ENCODE data around the gene MAGEB3.
"Not testable (repeated sequence)": the region's sequence is repeated elsewhere in the genome, so short reads cannot be mapped to it uniquely, and the experiment has no call there.

Gene MAGEB3, protein sequence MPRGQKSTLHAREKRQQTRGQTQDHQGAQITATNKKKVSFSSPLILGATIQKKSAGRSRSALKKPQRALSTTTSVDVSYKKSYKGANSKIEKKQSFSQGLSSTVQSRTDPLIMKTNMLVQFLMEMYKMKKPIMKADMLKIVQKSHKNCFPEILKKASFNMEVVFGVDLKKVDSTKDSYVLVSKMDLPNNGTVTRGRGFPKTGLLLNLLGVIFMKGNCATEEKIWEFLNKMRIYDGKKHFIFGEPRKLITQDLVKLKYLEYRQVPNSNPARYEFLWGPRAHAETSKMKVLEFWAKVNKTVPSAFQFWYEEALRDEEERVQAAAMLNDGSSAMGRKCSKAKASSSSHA

DNA sequence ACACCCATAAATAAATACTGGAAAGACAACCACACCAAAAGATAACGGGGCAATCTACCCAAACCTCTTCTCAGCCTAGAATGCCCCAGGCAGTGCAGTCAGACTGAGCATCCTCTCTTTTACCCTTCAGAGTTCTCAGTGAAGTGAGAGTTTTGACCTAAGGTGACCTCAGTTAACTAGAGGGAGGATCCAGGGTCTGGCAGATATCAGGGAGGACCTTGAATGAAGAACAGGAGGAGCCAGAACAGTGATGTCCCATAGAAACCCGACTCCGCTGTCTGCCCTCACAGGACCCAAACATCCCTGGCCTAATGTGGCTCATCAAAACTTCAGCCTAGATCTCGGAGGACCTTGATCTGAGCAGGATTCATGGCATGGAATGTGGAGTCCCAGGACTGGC is at the start of gene MAGEB3:
TSS of gene MAGEB3 (plus strand) at position 263 of the 400 bp plus-strand sequence. CDS start 5,268 bp downstream, outside the sequence.
- Histone ChIP-seq H3K27me3 (ENCODE audit: control insufficient read depth, insufficient read depth, low read length) (no peaks in the 10 kb centered on the region; the same call in 1 of the 2 replicates), H3K4me3 (ENCODE audit: low read depth, low read length) (no peak within 1 kb of the TSS), H3K4me1 (ENCODE audit: control insufficient read depth, insufficient read depth, low read length) (peaks cover 28% of the 10 kb centered on the region), H3K9me3 (ENCODE audit: control insufficient read depth, insufficient read depth, low read depth, low read length) (no peaks in the 10 kb centered on the region), H3K9ac (ENCODE audit: low read length) (no peak within 1 kb of the TSS), H3K36me3 (ENCODE audit: control insufficient read depth, insufficient read depth, low read length) (no peaks in the 10 kb centered on the region), H3K27ac (ENCODE audit: low read depth, low read length) (no peak within 1 kb of the TSS)

DNA sequence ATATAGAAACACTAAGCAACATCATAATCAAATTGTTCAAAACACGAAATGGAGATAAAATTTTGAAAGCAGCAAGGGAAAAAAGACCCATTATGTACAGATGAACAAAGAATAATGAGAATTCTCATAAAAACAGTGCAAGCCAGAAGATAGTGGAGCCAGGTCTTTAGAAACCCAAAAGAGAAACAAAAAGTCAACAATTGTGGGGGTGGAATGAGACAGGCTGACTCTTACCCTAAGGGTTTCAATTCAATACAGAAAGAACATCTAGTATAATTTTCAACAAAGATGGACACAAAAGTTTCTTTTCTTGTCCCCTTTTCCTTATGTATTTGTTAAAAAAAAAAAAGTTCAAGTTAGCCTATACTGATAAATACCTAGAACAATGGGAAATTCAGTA is 49.1 kb upstream of the MAGEB3 start:
- Histone ChIP-seq H3K9ac (ENCODE audit: low read length) (no peak overlapping the region), H3K4me1 (ENCODE audit: control insufficient read depth, insufficient read depth, low read length) (no peaks in the 10 kb centered on the region), H3K4me3 (ENCODE audit: low read depth, low read length) (no peak overlapping the region), H3K27me3 (ENCODE audit: control insufficient read depth, insufficient read depth, low read length) (peaks cover 3% of the 10 kb centered on the region; the same call in 1 of the 2 replicates), H3K9me3 (ENCODE audit: control insufficient read depth, insufficient read depth, low read depth, low read length) (0 out of 2 replicates have a peak, but pooled peaks cover 2% of the 10 kb centered on the region), H3K27ac (ENCODE audit: low read depth, low read length) (no peak overlapping the region), H3K36me3 (ENCODE audit: control insufficient read depth, insufficient read depth, low read length) (no peaks in the 10 kb centered on the region)

DNA sequence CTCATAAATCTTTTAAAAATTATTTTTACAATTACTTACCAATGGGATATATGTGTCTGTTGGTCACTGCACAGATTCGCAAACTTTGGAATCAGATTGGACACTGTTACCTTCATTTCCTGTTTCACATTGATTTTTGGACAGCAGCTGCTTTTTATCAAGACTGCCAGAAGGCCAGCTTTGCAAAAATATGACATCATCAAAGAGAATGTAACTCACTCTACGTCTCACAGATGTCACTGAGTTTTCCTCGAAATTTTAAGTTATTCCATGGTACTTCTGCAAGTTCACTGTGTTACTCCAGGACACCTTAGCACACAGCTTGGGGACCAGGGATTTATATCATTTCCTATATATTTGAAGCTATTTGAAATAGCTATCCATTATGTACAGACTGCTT is 46.9 kb upstream of the MAGEB3 start:
- peaks cover 3% of the 10 kb centered on the region; the same call in 1 of the 2 replicates for H3K27me3 ChIP-seq (ENCODE audit: control insufficient read depth, insufficient read depth, low read length)
- H3K4me3 ChIP-seq (ENCODE audit: low read depth, low read length) = no peak overlapping the region
- no peak overlapping the region for H3K27ac ChIP-seq (ENCODE audit: low read depth, low read length)
- 0 out of 2 replicates have a peak, but pooled peaks cover 2% of the 10 kb centered on the region for H3K9me3 ChIP-seq (ENCODE audit: control insufficient read depth, insufficient read depth, low read depth, low read length)
- no peak overlapping the region for H3K9ac ChIP-seq (ENCODE audit: low read length)
- no peaks in the 10 kb centered on the region for H3K36me3 ChIP-seq (ENCODE audit: control insufficient read depth, insufficient read depth, low read length)
- H3K4me1 ChIP-seq (ENCODE audit: control insufficient read depth, insufficient read depth, low read length) = no peaks in the 10 kb centered on the region

DNA sequence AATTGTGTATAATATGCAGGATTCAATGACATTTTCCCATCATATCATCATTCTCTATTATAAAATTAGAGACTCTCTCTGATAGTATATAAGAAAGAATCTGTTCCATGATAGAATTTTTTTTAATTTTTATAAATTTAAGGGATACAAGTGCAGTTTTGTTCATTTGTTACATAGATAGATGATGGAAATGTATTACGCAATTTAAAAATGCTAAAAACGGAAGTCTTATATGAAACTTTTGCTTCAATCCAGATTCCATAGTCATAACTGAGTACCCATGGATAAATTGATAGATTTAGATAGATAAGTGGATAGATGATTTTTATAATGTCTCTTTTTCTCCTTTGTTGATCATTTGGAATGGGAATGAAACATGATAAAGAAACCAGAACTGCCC is 40.0 kb upstream of the MAGEB3 start:
- Histone ChIP-seq H3K27me3 (ENCODE audit: control insufficient read depth, insufficient read depth, low read length) (no peaks in the 10 kb centered on the region; the same call in 1 of the 2 replicates), H3K9ac (ENCODE audit: low read length) (no peak overlapping the region), H3K4me3 (ENCODE audit: low read depth, low read length) (no peak overlapping the region), H3K36me3 (ENCODE audit: control insufficient read depth, insufficient read depth, low read length) (no peaks in the 10 kb centered on the region), H3K9me3 (ENCODE audit: control insufficient read depth, insufficient read depth, low read depth, low read length) (peaks cover 13% of the 10 kb centered on the region; the same call in 1 of the 2 replicates), H3K27ac (ENCODE audit: low read depth, low read length) (no peak overlapping the region), H3K4me1 (ENCODE audit: control insufficient read depth, insufficient read depth, low read length) (peaks cover 12% of the 10 kb centered on the region; the same call in 1 of the 2 replicates)

DNA sequence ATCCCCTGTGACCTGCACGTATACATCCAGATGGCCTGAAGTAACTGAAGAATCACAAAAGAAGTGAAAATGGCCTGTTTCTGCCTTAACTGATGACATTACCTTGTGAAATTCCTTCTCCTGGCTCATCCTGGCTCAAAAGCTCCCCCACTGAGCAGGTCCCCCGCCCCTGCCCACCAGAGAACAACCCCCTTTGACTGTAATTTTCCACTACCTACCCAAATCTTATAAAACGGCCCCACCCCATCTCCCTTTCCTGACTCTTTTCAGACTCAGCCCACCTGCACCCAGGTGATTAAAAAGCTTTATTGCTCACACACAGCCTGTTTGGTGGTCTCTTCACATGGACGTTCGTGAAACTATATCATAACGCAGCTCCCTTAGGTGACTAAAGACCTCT is 36.5 kb upstream of the MAGEB3 start:
- H3K9ac ChIP-seq (ENCODE audit: low read length) = peak overlapping the region; percentile 39
- H3K4me1 ChIP-seq (ENCODE audit: control insufficient read depth, insufficient read depth, low read length) = peaks cover 30% of the 10 kb centered on the region
- peak overlapping the region; percentile 69; the same call in 1 of the 2 replicates for H3K27ac ChIP-seq (ENCODE audit: low read depth, low read length)
- H3K36me3 ChIP-seq (ENCODE audit: control insufficient read depth, insufficient read depth, low read length); H3K4me3 ChIP-seq (ENCODE audit: low read depth, low read length); H3K27me3 ChIP-seq (ENCODE audit: control insufficient read depth, insufficient read depth, low read length): not testable (repeated sequence)
- peaks cover 11% of the 10 kb centered on the region; the same call in 1 of the 2 replicates for H3K9me3 ChIP-seq (ENCODE audit: control insufficient read depth, insufficient read depth, low read depth, low read length)

DNA sequence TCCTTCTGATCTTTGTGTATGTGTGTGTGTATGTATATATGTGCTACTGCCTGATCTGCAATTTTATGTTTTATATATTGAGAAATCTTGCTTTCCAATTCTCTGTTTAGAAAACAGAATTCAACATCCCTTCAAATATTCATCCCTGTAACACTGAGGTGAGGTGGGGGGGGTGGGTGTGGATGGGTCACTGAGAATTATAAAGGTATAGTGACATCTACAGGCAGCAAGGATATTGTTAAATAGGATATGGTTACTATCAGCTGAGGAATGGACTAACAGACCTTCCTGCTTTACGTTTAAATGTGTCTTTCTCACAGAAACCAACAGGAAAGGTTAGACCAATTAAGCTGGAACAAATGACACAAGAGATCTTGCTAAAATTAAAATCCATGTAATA is 34.1 kb upstream of the MAGEB3 start:
- Histone ChIP-seq H3K4me1 (ENCODE audit: control insufficient read depth, insufficient read depth, low read length) (peaks cover 30% of the 10 kb centered on the region), H3K27me3 (ENCODE audit: control insufficient read depth, insufficient read depth, low read length) (no peaks in the 10 kb centered on the region; the same call in 1 of the 2 replicates), H3K9ac (ENCODE audit: low read length) (no peak overlapping the region), H3K9me3 (ENCODE audit: control insufficient read depth, insufficient read depth, low read depth, low read length) (no peaks in the 10 kb centered on the region; the same call in 1 of the 2 replicates), H3K36me3 (ENCODE audit: control insufficient read depth, insufficient read depth, low read length) (no peaks in the 10 kb centered on the region), H3K27ac (ENCODE audit: low read depth, low read length) (no peak overlapping the region; the same call in 1 of the 2 replicates), H3K4me3 (ENCODE audit: low read depth, low read length) (no peak overlapping the region)

DNA sequence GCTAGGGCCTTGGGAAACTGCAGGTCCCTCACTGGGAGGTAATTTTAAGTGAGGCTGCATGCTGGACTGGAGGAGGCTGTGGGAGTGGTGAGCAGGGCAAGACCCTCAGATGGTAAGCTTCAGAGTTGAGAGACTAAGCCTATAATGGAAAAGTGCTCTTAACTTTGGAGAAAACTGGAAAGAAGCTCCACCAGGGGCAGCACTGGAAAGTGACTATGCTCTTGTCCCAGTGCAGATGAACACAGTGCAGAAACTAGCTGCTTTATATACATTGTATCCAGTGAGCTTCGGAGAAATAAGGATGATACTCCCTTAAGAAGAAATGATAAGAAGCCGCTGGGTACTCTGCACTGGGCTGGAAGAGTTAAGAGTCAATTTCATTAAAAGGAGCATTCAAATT is 18.3 kb upstream of the MAGEB3 start:
- H3K4me1 ChIP-seq (ENCODE audit: control insufficient read depth, insufficient read depth, low read length) = no peaks in the 10 kb centered on the region
- peaks cover 10% of the 10 kb centered on the region for H3K9me3 ChIP-seq (ENCODE audit: control insufficient read depth, insufficient read depth, low read depth, low read length)
- H3K36me3 ChIP-seq (ENCODE audit: control insufficient read depth, insufficient read depth, low read length) = no peaks in the 10 kb centered on the region
- H3K9ac ChIP-seq (ENCODE audit: low read length) = no peak overlapping the region
- no peak overlapping the region for H3K4me3 ChIP-seq (ENCODE audit: low read depth, low read length)
- no peak overlapping the region for H3K27ac ChIP-seq (ENCODE audit: low read depth, low read length)
- no peaks in the 10 kb centered on the region; the same call in 1 of the 2 replicates for H3K27me3 ChIP-seq (ENCODE audit: control insufficient read depth, insufficient read depth, low read length)

DNA sequence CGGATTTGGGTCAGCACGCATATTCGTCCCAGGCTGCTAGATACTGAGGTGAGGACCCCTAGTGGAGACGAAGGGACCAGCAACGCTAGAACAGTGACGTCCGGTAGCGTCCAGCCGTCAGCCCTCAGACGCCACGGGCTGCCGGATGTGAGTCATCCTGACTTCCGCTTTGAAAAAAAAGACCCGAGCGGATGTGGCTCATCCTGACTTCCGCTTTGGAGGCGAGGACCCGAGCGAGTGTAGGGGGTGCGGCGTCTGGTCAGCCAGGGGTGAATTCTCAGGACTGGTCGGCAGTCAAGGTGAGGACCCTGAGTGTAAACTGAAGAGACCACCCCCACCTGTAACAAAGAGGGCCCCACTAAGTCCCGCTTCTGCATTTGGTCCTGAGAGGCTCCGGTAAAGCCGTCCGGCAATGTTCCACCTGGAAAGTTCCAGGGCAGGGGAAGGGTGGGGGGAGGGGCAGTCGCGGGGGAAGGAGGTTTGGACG is 15.1 kb upstream of the MAGEB3 start, which contains the start of gene MAGEB2:
TSS of gene MAGEB2 (plus strand) at position 207 of the 487 bp plus-strand sequence. CDS start 3,018 bp downstream, outside the sequence.
- H3K4me3 ChIP-seq (ENCODE audit: low read depth, low read length) = no peak within 1 kb of the TSS
- no peak within 1 kb of the TSS for H3K27ac ChIP-seq (ENCODE audit: low read depth, low read length)
- no peak within 1 kb of the TSS for H3K9ac ChIP-seq (ENCODE audit: low read length)
- peaks cover 14% of the 10 kb centered on the region for H3K9me3 ChIP-seq (ENCODE audit: control insufficient read depth, insufficient read depth, low read depth, low read length)
- H3K36me3 ChIP-seq (ENCODE audit: control insufficient read depth, insufficient read depth, low read length) = no peaks in the 10 kb centered on the region
- peaks cover 12% of the 10 kb centered on the region for H3K4me1 ChIP-seq (ENCODE audit: control insufficient read depth, insufficient read depth, low read length)
- no peaks in the 10 kb centered on the region; the same call in 1 of the 2 replicates for H3K27me3 ChIP-seq (ENCODE audit: control insufficient read depth, insufficient read depth, low read length)

DNA sequence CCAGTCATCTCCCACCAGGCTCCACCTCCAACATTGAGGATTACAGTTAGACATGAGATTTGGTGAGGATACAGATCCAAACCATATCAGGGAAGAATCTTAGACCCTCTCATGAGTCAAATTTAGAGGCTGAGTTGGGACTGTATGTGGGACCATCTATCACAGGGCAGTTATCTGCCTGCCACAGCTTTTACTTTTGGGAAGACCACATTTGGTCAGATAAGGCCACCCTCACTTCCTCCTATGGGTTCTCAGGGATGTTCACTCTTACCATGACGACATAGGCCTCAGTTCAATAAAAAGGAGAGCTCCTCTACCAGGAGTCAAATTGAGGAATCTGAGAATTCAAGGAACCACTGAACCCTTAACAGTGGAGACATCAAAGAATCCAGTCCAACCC is 13.0 kb upstream of the MAGEB3 start:
- Histone ChIP-seq H3K27ac (ENCODE audit: low read depth, low read length) (no peak overlapping the region), H3K27me3 (ENCODE audit: control insufficient read depth, insufficient read depth, low read length) (no peaks in the 10 kb centered on the region; the same call in 1 of the 2 replicates), H3K9me3 (ENCODE audit: control insufficient read depth, insufficient read depth, low read depth, low read length) (peaks cover 14% of the 10 kb centered on the region), H3K9ac (ENCODE audit: low read length) (no peak overlapping the region), H3K4me1 (ENCODE audit: control insufficient read depth, insufficient read depth, low read length) (peaks cover 23% of the 10 kb centered on the region), H3K4me3 (ENCODE audit: low read depth, low read length) (no peak overlapping the region), H3K36me3 (ENCODE audit: control insufficient read depth, insufficient read depth, low read length) (no peaks in the 10 kb centered on the region)

DNA sequence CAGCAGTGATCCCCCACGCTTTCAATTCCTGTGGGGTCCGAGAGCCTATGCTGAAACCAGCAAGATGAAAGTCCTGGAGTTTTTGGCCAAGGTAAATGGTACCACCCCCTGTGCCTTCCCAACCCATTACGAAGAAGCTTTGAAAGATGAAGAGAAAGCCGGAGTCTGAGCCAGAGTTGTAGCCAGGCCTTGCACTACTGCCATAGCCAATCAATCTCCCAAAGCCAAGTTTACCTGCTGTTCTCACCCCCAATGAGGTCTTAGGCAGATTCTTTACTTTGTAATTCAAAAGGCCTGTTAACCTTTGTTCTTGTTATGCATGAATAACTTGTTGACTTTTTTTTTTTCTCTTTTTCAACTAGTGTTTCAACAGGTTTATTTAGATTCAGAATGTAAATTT is 11.1 kb upstream of the MAGEB3 start:
- peaks cover 25% of the 10 kb centered on the region for H3K4me1 ChIP-seq (ENCODE audit: control insufficient read depth, insufficient read depth, low read length)
- no peaks in the 10 kb centered on the region for H3K36me3 ChIP-seq (ENCODE audit: control insufficient read depth, insufficient read depth, low read length)
- peak overlapping the region; percentile 31 for H3K9ac ChIP-seq (ENCODE audit: low read length)
- no peaks in the 10 kb centered on the region for H3K27me3 ChIP-seq (ENCODE audit: control insufficient read depth, insufficient read depth, low read length)
- H3K27ac ChIP-seq (ENCODE audit: low read depth, low read length) = peak overlapping the region; percentile 78
- H3K9me3 ChIP-seq (ENCODE audit: control insufficient read depth, insufficient read depth, low read depth, low read length) = peaks cover 14% of the 10 kb centered on the region
- H3K4me3 ChIP-seq (ENCODE audit: low read depth, low read length) = no peak overlapping the region

DNA sequence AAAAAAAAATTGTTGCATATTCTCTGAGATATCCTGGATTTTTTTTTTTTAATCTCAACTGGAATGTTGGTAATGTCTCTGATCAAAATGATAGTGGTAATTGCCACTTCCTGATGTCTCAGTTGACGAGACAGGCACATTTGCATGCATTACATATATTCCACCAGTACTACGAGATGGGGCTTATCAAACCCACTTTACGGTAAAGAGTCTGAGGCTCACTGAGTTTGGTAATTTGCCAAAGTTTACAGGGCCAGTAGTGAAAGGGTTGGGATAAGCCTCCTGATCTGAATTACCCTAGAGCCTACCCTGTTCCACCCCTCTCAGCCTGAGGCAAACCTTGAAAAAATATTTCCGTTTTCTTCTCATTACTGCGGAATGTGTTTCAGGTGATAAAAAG is 9.8 kb upstream of the MAGEB3 start:
- Histone ChIP-seq H3K27ac (ENCODE audit: low read depth, low read length) (no peak overlapping the region), H3K36me3 (ENCODE audit: control insufficient read depth, insufficient read depth, low read length) (no peaks in the 10 kb centered on the region), H3K4me3 (ENCODE audit: low read depth, low read length) (no peak overlapping the region), H3K4me1 (ENCODE audit: control insufficient read depth, insufficient read depth, low read length) (peaks cover 30% of the 10 kb centered on the region), H3K9me3 (ENCODE audit: control insufficient read depth, insufficient read depth, low read depth, low read length) (peaks cover 8% of the 10 kb centered on the region; the same call in 1 of the 2 replicates), H3K9ac (ENCODE audit: low read length) (no peak overlapping the region), H3K27me3 (ENCODE audit: control insufficient read depth, insufficient read depth, low read length) (no peaks in the 10 kb centered on the region)
